Activated CD4-positive, alpha-beta T cell treated with anti-CD3 and anti-CD28 coated beads, Interleukin-2, Interleukin-4, amounts not matched to agents 100 ng/mL and 50 ng/mL, durations not matched to agents 16 hours and 8 hours (primary cell): ENCODE results near the gene EXTL2.
"Not testable (repeated sequence)": the region's sequence is repeated elsewhere in the genome, so short reads cannot be mapped to it uniquely, and the experiment has no call there.

Experiments
- DNase-seq: peaks from one replicate; pipeline ENCODE4 v3.0.0-alpha.2; 2020; ENCODE audit warnings: low spot score

EXTL2 gene

GRCh38 chr1:100902365-100902764 is 7.7 kb upstream of the EXTL2 start:
- DNase-seq: no peak

GRCh38 chr1:100896481-100896982 is 1.9 kb upstream of the EXTL2 start:
- DNase-seq: peak; percentile 73

GRCh38 chr1:100895540-100896480 is 1.2 kb upstream of the EXTL2 start, which contains the start of gene SLC30A7:
Gene SLC30A7 (plus strand): TSS chr1:100896090. CDS start chr1:100896263, 173 bp downstream.
- DNase-seq: peak; percentile 95

GRCh38 chr1:100893718-100894117 is 924 bp downstream of the EXTL2 start:
- DNase-seq: no peak

- DNase-seq: no peak
Observed at GRCh38 chr1:100892554-100892953, 2.1 kb downstream of the EXTL2 start.

GRCh38 chr1:100891380-100891779 is 3.3 kb downstream of the EXTL2 start:
- DNase-seq: no peak

- DNase-seq: not testable (repeated sequence)
Observed at GRCh38 chr1:100889869-100890482, 4.7 kb downstream of the EXTL2 start.

GRCh38 chr1:100889007-100889406 is 5.6 kb downstream of the EXTL2 start:
- DNase-seq: not testable (repeated sequence)

- DNase-seq: no peak
Observed at GRCh38 chr1:100883963-100884362, 10.7 kb downstream of the EXTL2 start.

- DNase-seq: no peak
Observed at GRCh38 chr1:100882698-100883097, 11.9 kb downstream of the EXTL2 start.

GRCh38 chr1:100881687-100882086 is 13.0 kb downstream of the EXTL2 start:
- no peak for DNase-seq

GRCh38 chr1:100879422-100879821 is 15.2 kb downstream of the EXTL2 start:
- DNase-seq: no peak

GRCh38 chr1:100876291-100876690 is 18.4 kb downstream of the EXTL2 start:
- DNase-seq: no peak

- DNase-seq: no peak
Observed at GRCh38 chr1:100875228-100875627, 19.4 kb downstream of the EXTL2 start.

GRCh38 chr1:100874433-100874832 is 20.2 kb downstream of the EXTL2 start:
- no peak for DNase-seq

GRCh38 chr1:100869996-100870395 is 24.6 kb downstream of the EXTL2 start:
- no peak for DNase-seq

GRCh38 chr1:100868364-100868995 is 26.2 kb downstream of the EXTL2 start:
- peak; percentile 31 for DNase-seq

GRCh38 chr1:100866901-100867206 is 27.8 kb downstream of the EXTL2 start:
- no peak for DNase-seq

- DNase-seq: peak; percentile 9
Observed at GRCh38 chr1:100866041-100866900, 28.4 kb downstream of the EXTL2 start.

- no peak for DNase-seq
Observed at GRCh38 chr1:100862591-100862990, 32.1 kb downstream of the EXTL2 start.

- no peak for DNase-seq
Observed at GRCh38 chr1:100861379-100861778, 33.3 kb downstream of the EXTL2 start.
